ENCODE results near the gene ALS2CL.

ALS2CL gene

GRCh38 chr3:46702246-46703012 is 8.9 kb upstream of the ALS2CL start:
- no peak for DNase-seq (ENCODE audit: low read depth in 3 of 3)

DNA sequence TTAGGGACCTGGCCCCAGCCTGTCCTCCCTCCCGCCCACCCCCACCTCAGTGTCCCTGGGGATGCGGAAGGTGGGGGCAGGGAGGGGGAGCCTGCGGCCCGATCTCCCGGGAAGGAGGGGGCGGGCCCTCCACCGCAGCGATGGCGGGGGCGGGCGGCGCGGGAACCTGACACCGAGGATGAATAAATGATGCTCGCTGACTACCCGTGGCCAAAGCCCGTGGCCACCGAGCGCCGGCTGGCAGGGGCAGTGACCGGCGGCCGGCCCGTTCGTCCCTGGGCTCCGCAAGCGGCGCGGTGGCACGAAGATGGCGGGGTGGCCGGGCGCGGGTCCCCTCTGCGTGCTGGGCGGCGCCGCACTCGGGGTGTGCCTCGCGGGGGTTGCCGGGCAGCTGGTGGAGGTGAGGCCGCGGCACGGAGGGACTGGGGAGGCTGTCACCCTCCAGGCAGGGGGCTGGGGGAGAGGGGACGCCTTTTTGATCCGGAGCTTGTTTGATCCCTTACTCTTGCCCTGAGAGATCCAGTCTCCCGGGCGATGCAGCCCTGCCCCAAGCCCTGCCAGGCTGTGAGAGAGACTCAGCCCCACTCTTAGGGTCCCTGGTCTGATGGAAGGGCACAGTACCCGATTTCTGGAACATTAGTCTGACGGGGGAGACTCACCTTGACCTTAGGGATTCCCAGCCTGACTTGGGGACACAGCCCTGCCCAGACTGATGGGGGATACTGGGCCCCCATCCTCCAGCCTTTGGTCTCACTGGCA is 7.9 kb upstream of the ALS2CL start, which contains the start of gene TMIE:
Gene TMIE (plus strand): TSS at position 212 of the 759 bp plus-strand sequence. CDS start 96 bp downstream, at position 308.
- no peak for DNase-seq (ENCODE audit: low read depth in 3 of 3)

DNA sequence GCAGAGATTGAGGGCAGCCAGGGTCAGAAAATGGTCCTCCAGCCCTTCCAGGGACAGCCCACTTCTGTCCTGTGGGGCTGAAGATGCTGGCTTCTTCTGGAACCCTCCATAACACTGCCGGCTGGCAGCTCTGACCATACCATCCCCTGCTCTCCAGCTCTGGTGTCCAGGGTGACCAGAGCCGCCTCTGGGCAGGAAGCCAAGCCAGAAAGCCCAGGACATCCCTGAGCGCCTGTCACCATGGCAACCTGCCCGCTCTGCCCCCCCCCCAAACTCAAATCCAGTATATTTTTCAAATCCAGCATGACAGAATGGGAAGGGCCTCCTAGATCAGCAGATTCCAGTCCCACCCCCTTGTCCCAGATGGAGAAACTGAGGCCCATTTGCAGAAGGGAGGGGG is 7.3 kb upstream of the ALS2CL start:
- DNase-seq (ENCODE audit: low read depth in 3 of 3): no peak

DNA sequence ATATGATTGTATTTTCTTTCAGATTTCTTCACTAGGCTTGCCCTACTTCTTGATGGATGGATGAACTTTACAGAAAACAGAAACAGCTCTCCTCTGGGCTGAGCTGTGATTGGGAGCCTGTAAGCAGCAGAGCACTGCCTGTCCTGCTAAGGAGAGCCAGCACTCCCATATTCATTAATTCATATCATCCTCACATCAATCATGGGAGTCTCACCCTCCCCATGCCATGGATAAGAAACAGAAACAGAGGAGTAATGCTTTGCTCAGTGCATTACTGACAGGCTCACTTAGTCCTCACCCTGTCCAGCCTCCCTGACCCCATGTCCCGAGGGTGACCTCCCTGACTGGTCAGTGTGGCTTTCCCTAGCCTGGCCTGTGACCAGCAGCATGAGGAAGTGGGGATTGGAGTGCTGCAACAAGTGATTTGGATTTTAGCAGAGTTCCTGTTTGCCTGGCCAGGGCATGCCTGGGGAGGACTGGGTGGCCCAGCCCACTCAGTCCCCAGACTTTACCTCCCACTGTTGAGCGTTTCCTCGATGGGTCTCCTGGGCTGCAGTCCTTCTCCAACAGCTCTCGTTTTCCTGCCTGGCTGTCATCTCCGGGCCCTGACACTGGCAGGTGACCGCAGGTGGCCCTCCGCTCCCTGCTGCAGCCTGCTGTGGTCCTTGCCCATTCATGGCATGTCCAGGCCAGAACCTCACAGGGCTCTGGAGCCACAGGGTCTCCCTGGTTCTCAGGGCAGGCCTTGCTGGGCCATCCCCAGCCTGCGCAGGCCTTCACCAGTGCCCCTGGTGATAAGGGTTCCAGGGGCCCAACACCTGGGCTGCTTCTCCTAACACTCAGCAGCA is 6.4 kb upstream of the ALS2CL start:
- no peak for DNase-seq (ENCODE audit: low read depth in 3 of 3)

DNA sequence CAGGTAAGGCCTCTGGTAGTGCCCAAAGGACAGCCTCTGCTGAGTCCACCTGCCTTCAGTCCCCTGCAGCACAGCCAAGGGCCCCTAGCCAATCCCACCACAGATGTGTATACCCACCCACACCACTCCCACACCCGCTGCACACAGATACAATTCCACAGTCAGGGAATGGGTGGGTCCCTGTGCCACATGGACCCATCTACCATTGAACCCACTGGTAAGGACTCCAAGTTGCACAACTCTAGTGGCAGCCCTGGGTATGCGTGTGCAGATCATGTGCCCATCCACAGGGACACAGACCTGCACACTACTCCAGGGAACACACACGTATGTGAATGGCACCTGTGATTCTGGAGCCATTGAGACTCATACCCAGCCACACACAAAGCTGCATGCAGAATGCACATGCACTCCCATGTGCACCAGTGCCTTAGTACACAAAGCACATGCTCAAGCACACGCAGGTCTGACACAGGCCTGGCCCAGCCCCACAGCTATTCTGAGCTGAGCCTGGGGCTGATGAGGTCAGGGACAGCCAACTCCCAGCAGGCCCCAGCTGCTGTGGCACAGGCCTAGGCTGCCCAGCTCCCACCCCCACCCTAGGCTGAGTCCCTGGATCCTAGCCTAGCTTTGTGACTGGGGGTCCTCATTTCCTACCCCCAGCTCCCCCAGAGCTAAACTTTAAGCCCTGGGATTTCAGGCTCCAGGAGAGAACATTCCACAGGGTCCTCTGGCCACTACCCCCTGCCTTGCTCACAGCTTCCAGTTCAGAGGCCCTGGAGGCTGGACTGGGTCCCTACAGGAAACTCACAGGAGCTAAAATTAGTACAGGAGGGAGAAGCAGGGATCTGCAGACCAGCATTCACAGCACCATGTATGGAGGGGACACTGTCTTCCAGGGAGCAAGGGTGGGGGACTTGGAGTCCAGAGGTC is 2.7 kb upstream of the ALS2CL start:
- DNase-seq (ENCODE audit: low read depth in 3 of 3): no peak

DNA sequence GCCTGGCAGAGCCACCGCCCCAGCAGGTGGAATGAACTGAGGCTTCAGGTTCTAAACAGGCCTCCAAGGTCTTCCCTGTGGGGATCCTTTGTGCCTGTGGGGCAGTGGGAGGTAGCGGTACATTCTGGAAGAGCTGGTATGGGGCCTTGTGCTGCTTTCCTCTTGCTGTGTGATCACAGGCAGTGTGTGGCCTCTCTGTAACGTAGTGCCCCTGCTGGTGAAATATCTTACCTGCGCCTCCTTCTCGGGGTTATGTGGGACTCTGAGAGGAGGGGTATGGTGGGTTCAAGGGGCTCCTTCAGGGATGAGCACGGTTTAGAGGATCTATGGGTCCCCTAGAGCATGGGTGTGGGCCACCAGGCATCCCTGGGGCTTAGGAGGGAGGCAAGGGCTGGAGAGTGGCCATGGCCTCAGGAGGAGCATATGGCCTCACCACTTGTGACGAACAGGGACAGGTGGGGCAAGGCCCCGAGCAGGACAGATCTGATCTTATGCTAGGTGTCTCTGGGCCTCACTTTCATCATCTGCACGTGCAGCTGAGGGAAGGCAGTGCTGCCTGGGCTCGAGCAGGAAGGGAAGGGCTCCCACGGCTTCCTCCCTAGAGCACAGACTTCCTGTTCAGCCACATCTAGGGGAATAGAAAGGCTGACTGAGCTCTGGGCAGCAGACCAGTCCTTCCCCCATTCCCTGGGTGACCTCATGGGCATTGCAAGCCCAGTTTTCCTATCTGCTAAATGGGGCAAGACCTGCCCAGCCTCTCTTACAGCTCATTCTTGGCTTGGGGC is 1.9 kb upstream of the ALS2CL start:
- DNase-seq (ENCODE audit: low read depth in 3 of 3): peak in 1 of 3 donors; percentile 37

GRCh38 chr3:46694520-46694919 is 1.0 kb upstream of the ALS2CL start:
- DNase-seq (ENCODE audit: low read depth in 3 of 3): no peak

- DNase-seq (ENCODE audit: low read depth in 3 of 3): peak in 2 of 3 donors; percentile 8 to 48
Measured at GRCh38 chr3:46693892-46694226, 380 bp upstream of the ALS2CL start.

GRCh38 chr3:46692566-46692990 is 901 bp downstream of the ALS2CL start:
- no peak for DNase-seq (ENCODE audit: low read depth in 3 of 3)

DNA sequence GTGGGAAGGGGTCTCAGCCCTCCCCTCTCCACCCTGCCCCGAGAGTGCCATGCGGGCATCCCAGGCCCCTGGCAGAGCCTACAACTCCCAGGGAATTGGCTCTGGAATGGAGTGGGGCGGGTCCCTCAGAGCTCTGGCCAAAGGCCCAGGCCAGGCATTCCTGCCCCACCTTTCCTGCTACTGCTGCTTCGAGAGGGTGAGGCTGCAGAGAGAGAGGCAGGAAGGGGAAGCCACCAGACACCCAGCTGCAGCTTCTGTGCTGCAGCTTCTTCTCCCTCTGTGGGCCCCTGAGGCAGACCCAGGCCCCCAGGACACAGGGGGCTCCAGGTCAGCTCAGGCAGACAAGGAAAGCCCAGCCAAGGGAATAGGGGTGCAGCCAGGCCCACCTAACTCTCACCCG is 2.7 kb downstream of the ALS2CL start:
- no peak for DNase-seq (ENCODE audit: low read depth in 3 of 3)

DNA sequence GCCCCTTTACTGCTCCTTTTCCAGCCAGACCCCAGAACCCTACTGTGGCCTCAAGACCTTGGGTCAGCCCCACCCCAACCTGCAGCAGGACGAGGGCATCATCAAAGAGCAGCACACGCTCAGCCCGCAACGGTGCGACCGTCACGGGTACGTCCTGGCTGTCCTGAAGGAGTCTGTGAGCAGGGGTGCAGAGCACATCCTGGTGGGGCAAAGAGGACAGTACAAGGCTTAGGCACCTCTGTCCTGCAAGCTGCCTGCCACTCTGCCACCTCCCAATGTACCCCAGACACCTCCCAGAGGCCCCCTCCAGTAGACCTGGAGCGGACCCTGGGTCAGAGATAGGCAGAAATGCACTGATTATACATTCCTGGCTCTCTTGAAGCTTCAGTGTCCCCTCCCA is 8.0 kb downstream of the ALS2CL start:
- DNase-seq (ENCODE audit: low read depth in 3 of 3): no peak

GRCh38 chr3:46684891-46685290 is 8.6 kb downstream of the ALS2CL start:
- no peak for DNase-seq (ENCODE audit: low read depth in 3 of 3)

- DNase-seq (ENCODE audit: low read depth in 3 of 3): no peak
Measured at GRCh38 chr3:46682974-46683373, 10.5 kb downstream of the ALS2CL start.

GRCh38 chr3:46681856-46682540 is 11.5 kb downstream of the ALS2CL start:
- no peak for DNase-seq (ENCODE audit: low read depth in 3 of 3)

DNA sequence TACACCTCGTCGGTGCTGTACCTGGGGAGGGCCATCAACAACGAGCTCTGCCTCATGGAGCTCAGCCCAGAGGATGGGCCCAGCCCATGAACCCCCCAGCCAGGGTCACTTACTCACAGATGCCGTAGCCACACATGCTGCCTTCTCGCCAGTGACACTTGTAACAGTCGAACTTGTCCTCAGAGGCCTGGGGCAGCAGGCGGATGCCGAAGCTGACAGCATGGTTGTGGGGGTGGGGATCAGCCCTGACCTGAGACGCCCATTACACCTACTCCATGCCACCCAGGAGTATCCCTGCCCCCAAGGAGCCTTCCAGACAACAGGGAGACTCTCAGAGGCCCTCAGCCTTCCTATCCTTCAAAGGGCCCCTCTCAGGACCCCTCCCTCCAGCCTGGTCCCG is 12.1 kb downstream of the ALS2CL start:
- no peak for DNase-seq (ENCODE audit: low read depth in 3 of 3)

GRCh38 chr3:46680298-46680826 is 13.1 kb downstream of the ALS2CL start:
- DNase-seq (ENCODE audit: low read depth in 3 of 3): no peak

DNA sequence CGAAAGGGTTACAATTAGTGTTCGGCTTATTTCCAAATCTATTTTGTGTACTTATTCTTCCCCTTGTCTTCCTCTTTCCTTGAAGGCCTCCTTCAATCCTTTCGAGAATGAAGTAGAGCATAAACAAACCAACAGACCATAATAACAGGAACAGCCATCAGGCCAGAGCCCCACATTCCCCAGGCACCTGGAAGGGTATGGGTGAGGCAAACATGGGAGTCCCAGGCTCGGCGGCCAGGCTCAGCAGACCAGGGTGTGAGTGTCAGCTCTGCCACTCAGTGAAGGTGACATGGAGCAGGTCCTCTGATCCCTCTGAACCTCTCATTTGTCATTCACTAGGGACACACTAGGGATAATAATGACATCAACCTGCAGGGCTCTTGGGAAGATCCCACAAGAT is 13.8 kb downstream of the ALS2CL start:
- no peak for DNase-seq (ENCODE audit: low read depth in 3 of 3)

DNA sequence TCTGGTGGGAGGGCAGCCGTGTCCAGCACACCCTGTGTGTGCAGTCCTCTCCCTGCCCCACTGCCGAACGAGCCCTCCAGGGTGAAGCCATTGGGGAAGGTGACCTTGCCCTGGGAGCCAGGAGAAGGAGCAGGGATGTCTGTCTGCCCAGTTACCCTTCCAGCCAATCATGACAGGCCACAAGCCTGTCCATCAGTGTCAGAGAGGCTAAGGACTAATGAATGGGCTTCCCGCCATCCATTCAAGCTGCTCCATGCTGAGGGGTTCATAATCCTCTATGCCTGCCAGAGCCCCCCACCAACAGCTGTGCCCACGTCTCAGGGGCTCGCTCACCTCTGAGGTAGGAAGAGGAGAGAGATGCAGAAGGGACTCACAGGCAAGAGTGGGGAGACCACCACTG is 15.2 kb downstream of the ALS2CL start:
- DNase-seq (ENCODE audit: low read depth in 3 of 3): no peak

GRCh38 chr3:46677411-46677726 is 16.1 kb downstream of the ALS2CL start:
- DNase-seq (ENCODE audit: low read depth in 3 of 3): no peak

All from stimulated activated CD4-positive, alpha-beta T cell treated with anti-CD3 and anti-CD28 coated beads, TNF-alpha, amount 100 ng/mL, for 48 hours (primary cell).